HUDEP-2 (cell line): ENCODE data around the gene TLDC2.

ENCODE experiments used
- DNase-seq, 76 experiments: peaks; one replicate each; lab custom pipeline; 2025; ENCODE audit not compliant: unreplicated experiment in 76 of 76; lab: John Stamatoyannopoulos, UW

The TLDC2 gene

GRCh38 chr20:36849333-36850065, 26.4 kb upstream of the TLDC2 start:
- no peak for DNase-seq

- no peak for DNase-seq
Observed at GRCh38 chr20:36850759-36851158, 25.2 kb upstream of the TLDC2 start.

GRCh38 chr20:36851490-36851889, 24.4 kb upstream of the TLDC2 start:
- DNase-seq: no peak

GRCh38 chr20:36852187-36852586, 23.8 kb upstream of the TLDC2 start:
- no peak for DNase-seq

GRCh38 chr20:36854348-36855240, 21.3 kb upstream of the TLDC2 start:
- peak in 40 of 76 experiments; percentile 8 to 67 (median 32) for DNase-seq

- no peak for DNase-seq
Observed at GRCh38 chr20:36855241-36855657, 20.7 kb upstream of the TLDC2 start.

- peak in 55 of 76 experiments; percentile 9 to 79 (median 51) for DNase-seq
Observed at GRCh38 chr20:36856195-36856594, 19.7 kb upstream of the TLDC2 start.

- peak in 46 of 76 experiments; percentile 5 to 63 (median 30) for DNase-seq
Observed at GRCh38 chr20:36856691-36857635, 19.0 kb upstream of the TLDC2 start.

GRCh38 chr20:36859282-36859555, 16.7 kb upstream of the TLDC2 start:
- DNase-seq: no peak

- DNase-seq: no peak
Observed at GRCh38 chr20:36859700-36860330, 16.1 kb upstream of the TLDC2 start.

GRCh38 chr20:36860339-36860738, 15.6 kb upstream of the TLDC2 start:
- DNase-seq: no peak

GRCh38 chr20:36860811-36861624, 14.9 kb upstream of the TLDC2 start:
- no peak for DNase-seq

- DNase-seq: no peak
Observed at GRCh38 chr20:36861625-36861874, 14.4 kb upstream of the TLDC2 start.

- DNase-seq: peak in 71 of 76 experiments; percentile 24 to 85 (median 66)
Observed at GRCh38 chr20:36861875-36862801, 13.8 kb upstream of the TLDC2 start.

- peak in 6 of 76 experiments; percentile 5 to 77 (median 57) for DNase-seq
Observed at GRCh38 chr20:36862857-36863668, 12.9 kb upstream of the TLDC2 start.

- DNase-seq: no peak
Observed at GRCh38 chr20:36865076-36865860, 10.7 kb upstream of the TLDC2 start.

- no peak for DNase-seq
Observed at GRCh38 chr20:36865861-36866149, 10.1 kb upstream of the TLDC2 start.
